HepG2 (cell line): Measurements from ENCODE around the gene CSNK2A1. TPM values are rescaled to one million over a fixed set of nuclear protein-coding genes. Genes with fewer than 3 reads are reported as not detected.
A peak's percentile ranks its signal among the peaks of the same experiment; 100 is the strongest.

Source experiments
- ATF7 ChIP-seq, 2 experiments: fragments of 450-650 bp in 1 of 2; sonication (generic) in 1 of 2; formaldehyde crosslinking in 1 of 2; IDR thresholded peaks; 2 replicates each; pipeline versions ENCODE4 v1.4.0 to v1.6.1; 2016 to 2020; ENCODE audit warnings: antibody characterized with exemption in 1 of 2, mild to moderate bottlenecking in 1 of 2, missing genetic modification reagents in 1 of 2
- ATF7-NPFF ChIP-seq: sonication (generic); formaldehyde crosslinking; IDR thresholded peaks from 2 replicates; pipeline ENCODE4 v1.8.1; 2023; ENCODE audit warnings: mild to moderate bottlenecking, low read depth, missing genetic modification reagents, moderate library complexity
- CBX2 ChIP-seq, 2 experiments: fragments of 200-600 bp in 1 of 2; sonication (generic); formaldehyde crosslinking in 1 of 2; IDR thresholded peaks; 2 replicates each; pipeline versions ENCODE4 v1.7.0 to v1.8.1; 2018 to 2022; ENCODE audit warnings: low read depth in 2 of 2, low read length in 1 of 2, mild to moderate bottlenecking in 1 of 2, missing genetic modification reagents in 1 of 2
- ESRRA ChIP-seq: sonication (generic); formaldehyde crosslinking; IDR thresholded peaks from 2 replicates; pipeline ENCODE4 v1.5.1; 2020; ENCODE audit warnings: mild to moderate bottlenecking, low read depth, missing genetic modification reagents
- HDAC1 ChIP-seq: sonication (generic); formaldehyde crosslinking; IDR thresholded peaks from 2 replicates; pipeline ENCODE4 v1.5.1; 2020; ENCODE audit warnings: mild to moderate bottlenecking, missing genetic modification reagents
- RORA ChIP-seq: sonication (generic); formaldehyde crosslinking; IDR thresholded peaks from 2 replicates; pipeline ENCODE4 v1.5.0; 2020; ENCODE audit warnings: mild to moderate bottlenecking, missing genetic modification reagents, moderate library complexity
- SATB2 ChIP-seq: sonication (generic); formaldehyde crosslinking; IDR thresholded peaks from 2 replicates; pipeline ENCODE4 v1.5.0; 2020; ENCODE audit warnings: missing genetic modification reagents
- TCF12 ChIP-seq, 2 experiments: fragments of 450-650 bp in 1 of 2; sonication (generic) in 1 of 2; formaldehyde crosslinking in 1 of 2; IDR thresholded peaks; 2 replicates each; pipeline versions ENCODE4 v1.6.1 to v1.8.0; 2017 to 2022; ENCODE audit warnings: antibody characterized with exemption in 1 of 2, mild to moderate bottlenecking in 1 of 2, missing genetic modification reagents in 1 of 2, moderate library complexity in 1 of 2
- ZNF333 ChIP-seq: sonication (generic); formaldehyde crosslinking; IDR thresholded peaks from 2 replicates; pipeline ENCODE4 v1.4.0; 2020; ENCODE audit warnings: mild to moderate bottlenecking, missing genetic modification reagents, borderline replicate concordance
- ZNF558 ChIP-seq: sonication (generic); formaldehyde crosslinking; IDR thresholded peaks from 2 replicates; pipeline ENCODE4 v1.9.0; 2022; ENCODE audit warnings: mild to moderate bottlenecking, missing genetic modification reagents, borderline replicate concordance
- ZNF775 ChIP-seq: sonication (generic); formaldehyde crosslinking; IDR thresholded peaks from 2 replicates; pipeline ENCODE4 v1.4.0; 2020; ENCODE audit warnings: missing genetic modification reagents, mild to moderate bottlenecking, moderate library complexity, borderline replicate concordance
- ZNF782 ChIP-seq: sonication (generic); formaldehyde crosslinking; IDR thresholded peaks from 2 replicates; pipeline ENCODE4 v1.4.0; 2020; ENCODE audit warnings: missing genetic modification reagents, mild to moderate bottlenecking, borderline replicate concordance
- polyA plus RNA-seq, 8 experiments: library from polyadenylated mRNA; depleted of rRNA in 3 of 8; stranded (reverse) in 7 of 8; unstranded in 1 of 8; fragments of >200 nt; fragmentation: Illumina TruSeq in 4 of 8; extraction: Trizol in 4 of 8; gene quantifications; 2 replicates each; pipeline versions ENCODE4 v1.2.1 to v1.2.3, GENCODE V29; 2011 to 2016; ENCODE audit warnings: low read depth in 4 of 8, missing spikeins in 1 of 8, mixed read lengths in 1 of 8; ENCODE audit not compliant: insufficient read depth in 1 of 8
- total RNA-seq, 5 experiments: library from RNA; depleted of rRNA; stranded (reverse); fragments of >200 nt; fragmentation: Illumina TruSeq; extraction: Trizol; gene quantifications; 2 replicates each; pipeline ENCODE4 v1.2.3, GENCODE V29; 2016; ENCODE audit warnings: low read depth in 1 of 5
- TF ChIP-seq, protein P1 (sequence below): sonication (generic); formaldehyde crosslinking; IDR thresholded peaks from 2 replicates; pipeline ENCODE4 v1.5.0; 2020; ENCODE audit warnings: mild to moderate bottlenecking, low read depth, missing genetic modification reagents, borderline replicate concordance
- TF ChIP-seq, protein P2 (sequence below): sonication (generic); formaldehyde crosslinking; IDR thresholded peaks from 2 replicates; pipeline ENCODE4 v1.4.0; 2020; ENCODE audit warnings: mild to moderate bottlenecking, missing genetic modification reagents
- TF ChIP-seq, protein P3 (sequence below): sonication (generic); formaldehyde crosslinking; IDR thresholded peaks from 2 replicates; pipeline ENCODE4 v1.5.1; 2020; ENCODE audit warnings: missing genetic modification reagents, mild to moderate bottlenecking, borderline replicate concordance
- TF ChIP-seq, protein P4 (sequence below): sonication (generic); formaldehyde crosslinking; conservative IDR thresholded peaks from 2 replicates; pipeline ENCODE4 v1.8.1; 2023; ENCODE audit warnings: missing genetic modification reagents

CSNK2A1 gene
- total and polyA plus RNA-seq, 2 of the 13 experiments (the other 11 are each of a cell fraction or from before 2014, with no cell fraction given), result 153 to 231 TPM

DNA sequence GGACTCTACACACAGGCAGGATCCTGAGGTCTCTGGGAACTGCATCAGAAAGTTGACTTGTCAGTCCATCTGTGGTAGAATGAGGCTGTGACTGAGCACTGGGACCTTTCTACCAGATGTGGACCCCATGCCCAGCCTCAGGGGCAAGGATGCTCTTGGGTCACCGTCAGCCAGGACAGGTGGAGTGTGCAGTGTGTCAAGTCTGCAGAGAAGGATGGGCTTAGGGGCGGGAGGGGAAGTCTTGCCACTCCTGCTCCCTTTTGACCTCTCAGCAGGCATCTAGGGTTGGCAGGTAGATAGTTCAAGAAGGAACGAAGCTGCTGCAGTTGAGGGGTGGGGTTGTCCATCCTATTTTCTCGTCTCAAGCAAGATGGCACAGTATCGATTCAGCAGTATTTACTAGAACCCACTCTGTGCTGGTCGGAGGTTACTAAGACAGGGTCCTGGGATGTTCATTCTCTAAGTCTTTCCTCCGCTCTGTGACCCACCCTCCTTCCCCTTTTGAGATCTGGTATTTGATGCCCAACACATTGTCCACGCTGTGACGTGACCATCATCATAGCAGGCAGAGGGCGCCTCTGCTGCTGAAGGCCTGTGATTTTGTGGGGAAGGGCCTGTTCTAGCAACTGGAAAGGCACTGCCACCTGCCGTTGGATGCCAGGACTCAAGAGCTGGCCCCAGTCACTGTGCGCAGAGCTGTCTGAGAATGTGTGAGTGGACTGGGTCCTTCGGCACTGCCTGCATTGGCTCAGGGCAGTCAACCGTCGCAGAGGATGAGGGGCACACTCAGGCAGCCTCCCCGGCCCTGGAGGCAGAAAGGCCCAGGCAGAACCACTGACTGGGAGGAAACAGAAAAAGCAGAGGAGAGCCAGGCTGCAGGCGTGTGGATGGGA lies 112.3 kb downstream of the CSNK2A1 start (continued):
- TF ChIP-seq ZNF775 (CRISPR knock-in tag) (no peak), TCF12 (IDR thresholded peaks at IDR 0.05) (no peak), TCF12 (CRISPR knock-in tag; IDR thresholded peaks at IDR 0.05) (no peak), HDAC1 (no peak), SATB2 (CRISPR knock-in tag) (no peak), ZNF333 (CRISPR knock-in tag) (no peak), RORA (CRISPR knock-in tag) (no peak), CBX2 (IDR thresholded peaks at IDR 0.05; ENCODE audit: low read depth, low read length) (no peak), CBX2 (CRISPR knock-in tag; IDR thresholded peaks at IDR 0.05; ENCODE audit: low read depth) (no peak; the same call in 1 of the 2 replicates), ATF7-NPFF (peak; percentile 39; the same call in 1 of the 2 replicates), ESRRA (CRISPR knock-in tag) (0 out of 2 replicates have a peak, but pooled peaks have one; percentile 54), ZNF782 (CRISPR knock-in tag) (peak; percentile 61; the same call in 1 of the 2 replicates), ATF7 (IDR thresholded peaks at IDR 0.05) (no peak), ATF7 (CRISPR knock-in tag; IDR thresholded peaks at IDR 0.05) (no peak; the same call in 1 of the 2 replicates), ZNF558 (CRISPR knock-in tag) (no peak)
- TF ChIP-seq, protein P1, sequence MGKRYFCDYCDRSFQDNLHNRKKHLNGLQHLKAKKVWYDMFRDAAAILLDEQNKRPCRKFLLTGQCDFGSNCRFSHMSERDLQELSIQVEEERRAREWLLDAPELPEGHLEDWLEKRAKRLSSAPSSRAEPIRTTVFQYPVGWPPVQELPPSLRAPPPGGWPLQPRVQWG (CRISPR knock-in tag), result no peak
- TF ChIP-seq, protein P2, sequence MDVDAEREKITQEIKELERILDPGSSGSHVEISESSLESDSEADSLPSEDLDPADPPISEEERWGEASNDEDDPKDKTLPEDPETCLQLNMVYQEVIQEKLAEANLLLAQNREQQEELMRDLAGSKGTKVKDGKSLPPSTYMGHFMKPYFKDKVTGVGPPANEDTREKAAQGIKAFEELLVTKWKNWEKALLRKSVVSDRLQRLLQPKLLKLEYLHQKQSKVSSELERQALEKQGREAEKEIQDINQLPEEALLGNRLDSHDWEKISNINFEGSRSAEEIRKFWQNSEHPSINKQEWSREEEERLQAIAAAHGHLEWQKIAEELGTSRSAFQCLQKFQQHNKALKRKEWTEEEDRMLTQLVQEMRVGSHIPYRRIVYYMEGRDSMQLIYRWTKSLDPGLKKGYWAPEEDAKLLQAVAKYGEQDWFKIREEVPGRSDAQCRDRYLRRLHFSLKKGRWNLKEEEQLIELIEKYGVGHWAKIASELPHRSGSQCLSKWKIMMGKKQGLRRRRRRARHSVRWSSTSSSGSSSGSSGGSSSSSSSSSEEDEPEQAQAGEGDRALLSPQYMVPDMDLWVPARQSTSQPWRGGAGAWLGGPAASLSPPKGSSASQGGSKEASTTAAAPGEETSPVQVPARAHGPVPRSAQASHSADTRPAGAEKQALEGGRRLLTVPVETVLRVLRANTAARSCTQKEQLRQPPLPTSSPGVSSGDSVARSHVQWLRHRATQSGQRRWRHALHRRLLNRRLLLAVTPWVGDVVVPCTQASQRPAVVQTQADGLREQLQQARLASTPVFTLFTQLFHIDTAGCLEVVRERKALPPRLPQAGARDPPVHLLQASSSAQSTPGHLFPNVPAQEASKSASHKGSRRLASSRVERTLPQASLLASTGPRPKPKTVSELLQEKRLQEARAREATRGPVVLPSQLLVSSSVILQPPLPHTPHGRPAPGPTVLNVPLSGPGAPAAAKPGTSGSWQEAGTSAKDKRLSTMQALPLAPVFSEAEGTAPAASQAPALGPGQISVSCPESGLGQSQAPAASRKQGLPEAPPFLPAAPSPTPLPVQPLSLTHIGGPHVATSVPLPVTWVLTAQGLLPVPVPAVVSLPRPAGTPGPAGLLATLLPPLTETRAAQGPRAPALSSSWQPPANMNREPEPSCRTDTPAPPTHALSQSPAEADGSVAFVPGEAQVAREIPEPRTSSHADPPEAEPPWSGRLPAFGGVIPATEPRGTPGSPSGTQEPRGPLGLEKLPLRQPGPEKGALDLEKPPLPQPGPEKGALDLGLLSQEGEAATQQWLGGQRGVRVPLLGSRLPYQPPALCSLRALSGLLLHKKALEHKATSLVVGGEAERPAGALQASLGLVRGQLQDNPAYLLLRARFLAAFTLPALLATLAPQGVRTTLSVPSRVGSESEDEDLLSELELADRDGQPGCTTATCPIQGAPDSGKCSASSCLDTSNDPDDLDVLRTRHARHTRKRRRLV (CRISPR knock-in tag), result no peak
- TF ChIP-seq, protein P3, sequence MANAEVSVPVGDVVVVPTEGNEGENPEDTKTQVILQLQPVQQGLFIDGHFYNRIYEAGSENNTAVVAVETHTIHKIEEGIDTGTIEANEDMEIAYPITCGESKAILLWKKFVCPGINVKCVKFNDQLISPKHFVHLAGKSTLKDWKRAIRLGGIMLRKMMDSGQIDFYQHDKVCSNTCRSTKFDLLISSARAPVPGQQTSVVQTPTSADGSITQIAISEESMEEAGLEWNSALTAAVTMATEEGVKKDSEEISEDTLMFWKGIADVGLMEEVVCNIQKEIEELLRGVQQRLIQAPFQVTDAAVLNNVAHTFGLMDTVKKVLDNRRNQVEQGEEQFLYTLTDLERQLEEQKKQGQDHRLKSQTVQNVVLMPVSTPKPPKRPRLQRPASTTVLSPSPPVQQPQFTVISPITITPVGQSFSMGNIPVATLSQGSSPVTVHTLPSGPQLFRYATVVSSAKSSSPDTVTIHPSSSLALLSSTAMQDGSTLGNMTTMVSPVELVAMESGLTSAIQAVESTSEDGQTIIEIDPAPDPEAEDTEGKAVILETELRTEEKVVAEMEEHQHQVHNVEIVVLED (CRISPR knock-in tag), result no peak; the same call in 1 of the 2 replicates
- TF ChIP-seq, protein P4, sequence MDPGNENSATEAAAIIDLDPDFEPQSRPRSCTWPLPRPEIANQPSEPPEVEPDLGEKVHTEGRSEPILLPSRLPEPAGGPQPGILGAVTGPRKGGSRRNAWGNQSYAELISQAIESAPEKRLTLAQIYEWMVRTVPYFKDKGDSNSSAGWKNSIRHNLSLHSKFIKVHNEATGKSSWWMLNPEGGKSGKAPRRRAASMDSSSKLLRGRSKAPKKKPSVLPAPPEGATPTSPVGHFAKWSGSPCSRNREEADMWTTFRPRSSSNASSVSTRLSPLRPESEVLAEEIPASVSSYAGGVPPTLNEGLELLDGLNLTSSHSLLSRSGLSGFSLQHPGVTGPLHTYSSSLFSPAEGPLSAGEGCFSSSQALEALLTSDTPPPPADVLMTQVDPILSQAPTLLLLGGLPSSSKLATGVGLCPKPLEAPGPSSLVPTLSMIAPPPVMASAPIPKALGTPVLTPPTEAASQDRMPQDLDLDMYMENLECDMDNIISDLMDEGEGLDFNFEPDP (CRISPR knock-in tag), result no peak
